BJ (cell line): ENCODE results near the gene BRD4. TPM values are rescaled to one million over a fixed set of nuclear protein-coding genes. Genes with fewer than 3 reads are reported as not detected.

Experiments
- CTCF ChIA-PET: fragments of 350-600 bp; formaldehyde crosslinking; extraction: SDS; loops from one replicate; lab custom pipeline; 2021; ENCODE audit warnings: antibody characterized with exemption, inconsistent platforms; lab: Yijun Ruan, JAX
- POLR2A ChIA-PET: fragments of 300-600 bp; sonication (Branson Sonifier 250); formaldehyde crosslinking; extraction: SDS; loops from one replicate; lab custom pipeline; 2021; ENCODE audit warnings: antibody characterized with exemption; lab: Charles Lee
- DNase-seq: peaks from one replicate; pipeline ENCODE4 v3.0.0-alpha.2; 2011; ENCODE audit warnings: low read depth
- H3K27me3 ChIP-seq: 2 replicates; pipeline ENCODE4 v1.6.0; 2011; ENCODE audit warnings: low read length; ENCODE audit not compliant: control insufficient read depth, insufficient read depth
- H3K36me3 ChIP-seq: 2 replicates; pipeline ENCODE4 v1.5.1; 2011; ENCODE audit warnings: low read length; ENCODE audit not compliant: control insufficient read depth, insufficient read depth
- H3K4me3 ChIP-seq: 2 replicates; pipeline ENCODE4 v1.5.1; 2011; ENCODE audit warnings: low read depth, mild to moderate bottlenecking, control low read depth, low read length
- CTCF ChIP-seq: IDR thresholded peaks from 2 replicates; pipeline ENCODE4 v1.5.1; 2011; ENCODE audit warnings: low read depth, mild to moderate bottlenecking, control low read depth, inconsistent platforms, low read length, moderate library complexity; ENCODE audit not compliant: insufficient read depth
- polyA plus RNA-seq: library from polyadenylated mRNA; depleted of rRNA; stranded (reverse); fragments of >200 nt; gene quantifications from 2 replicates; pipeline ENCODE4 v1.2.3, GENCODE V29; 2011

The BRD4 gene
- polyA plus RNA-seq, 1 experiment: 9.5 TPM

DNA sequence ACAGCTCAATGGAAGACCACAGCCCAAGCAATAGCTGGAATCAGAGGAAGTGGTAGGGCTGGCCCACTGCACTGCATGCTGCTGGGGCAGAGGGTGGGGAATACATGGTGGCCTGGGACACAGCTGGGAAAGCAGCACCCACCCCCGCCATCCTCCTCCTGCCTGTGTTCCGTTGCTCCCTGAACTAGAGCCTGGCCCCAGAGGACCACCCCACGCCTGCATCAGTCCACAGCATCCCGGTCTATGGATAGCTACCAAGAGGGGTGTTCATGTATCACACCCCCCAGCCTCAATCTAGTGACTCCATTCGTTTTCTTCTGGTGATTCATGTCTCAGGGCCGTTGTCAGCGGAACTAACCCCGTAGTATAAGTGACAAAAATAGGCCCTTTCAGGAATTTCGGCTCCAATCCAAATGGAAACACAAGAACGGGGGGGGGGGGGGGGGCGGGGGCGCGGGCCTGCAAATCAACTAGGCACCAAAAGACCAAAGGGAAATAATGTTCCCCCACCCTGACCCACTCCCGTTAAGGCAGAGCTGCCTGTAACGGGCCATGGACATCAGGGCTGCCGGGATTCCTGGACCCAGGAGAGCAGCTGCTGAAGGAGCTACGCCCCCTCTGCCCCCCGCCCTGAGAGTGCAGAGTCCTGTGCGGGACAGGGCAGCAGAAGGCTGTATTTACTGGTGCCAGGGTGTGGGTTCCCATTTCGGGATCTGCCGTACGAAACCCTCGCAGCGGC lies 81.2 kb downstream of the BRD4 start:
- POLR2A ChIA-PET: interaction anchor here (0.6 to 1.3 kb wide), 3 partner anchors 66 to 144 kb away, joined by 6 to 7 read pairs (median 7); no protein-coding TSS in a partner anchor
- Histone ChIP-seq H3K36me3 (peaks cover 47% of the 10 kb centered on the region), H3K27me3 (no peaks in the 10 kb centered on the region), H3K4me3 (no peak overlapping the region)
- peak; percentile 42 for DNase-seq
- CTCF ChIA-PET: interaction anchor here (0.7 to 3.4 kb wide), 28 partner anchors 9 to 472 kb away, joined by 3 to 21 read pairs (median 4); partner anchors contain the start of genes AKAP8L and NOTCH3
- no peak for TF ChIP-seq CTCF

GRCh38 chr19:15250640-15250993 lies 81.7 kb downstream of the BRD4 start:
- ChIA-PET CTCF (interaction anchor here (0.6 to 3.4 kb wide), 14 partner anchors 10 to 168 kb away, joined by 3 to 21 read pairs (median 4); partner anchors contain the start of gene AKAP8L), POLR2A (interaction anchor here (1.3 kb wide), 1 partner anchor 128 kb away, joined by 7 read pairs; no protein-coding TSS in a partner anchor)
- DNase-seq: no peak
- peaks cover 44% of the 10 kb centered on the region for H3K36me3 ChIP-seq
- H3K4me3 ChIP-seq: no peak overlapping the region
- TF ChIP-seq CTCF: no peak
- H3K27me3 ChIP-seq: no peaks in the 10 kb centered on the region

GRCh38 chr19:15249972-15250639 lies 82.2 kb downstream of the BRD4 start:
- peak; percentile 74 for DNase-seq
- peaks cover 42% of the 10 kb centered on the region for H3K36me3 ChIP-seq
- H3K27me3 ChIP-seq: no peaks in the 10 kb centered on the region
- no peak overlapping the region for H3K4me3 ChIP-seq
- ChIA-PET CTCF (interaction anchor here (0.6 to 3.4 kb wide), 13 partner anchors 9 to 169 kb away, joined by 3 to 21 read pairs (median 4); partner anchors contain the start of gene AKAP8L), POLR2A (interaction anchor here (0.6 to 1.3 kb wide), 2 partner anchors 28 to 129 kb away, joined by 3 to 7 read pairs; no protein-coding TSS in a partner anchor)
- TF ChIP-seq CTCF: no peak

DNA sequence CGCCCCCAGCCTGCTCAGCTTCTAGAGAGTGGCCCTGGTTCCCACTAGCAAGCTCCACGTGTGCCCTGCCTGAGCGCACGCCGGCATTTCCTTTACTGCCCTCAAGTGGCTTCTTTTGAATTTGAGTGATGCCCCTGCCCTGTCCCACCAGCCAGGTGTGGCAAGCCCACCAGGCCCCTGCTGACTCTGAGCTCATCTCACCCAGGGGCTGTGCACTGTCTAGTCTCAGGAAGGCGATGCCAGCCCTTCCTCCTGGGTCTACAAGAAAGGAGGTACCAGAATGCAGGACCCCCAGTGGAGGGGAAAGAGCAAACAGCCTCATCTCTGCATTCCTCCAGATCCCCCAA lies 82.8 kb downstream of the BRD4 start:
- Histone ChIP-seq H3K27me3 (no peaks in the 10 kb centered on the region), H3K4me3 (no peak overlapping the region), H3K36me3 (peaks cover 39% of the 10 kb centered on the region)
- ChIA-PET POLR2A (no interaction called here), CTCF (interaction anchor here (0.5 to 1.8 kb wide), 7 partner anchors 11 to 308 kb away, joined by 3 to 7 read pairs (median 3); no protein-coding TSS in a partner anchor)
- TF ChIP-seq CTCF: 0 out of 2 replicates have a peak, but pooled peaks have one; percentile 1
- DNase-seq: no peak
